AG04450 (cell line): ENCODE results near the gene ADH4. TPM values are rescaled to one million over a fixed set of nuclear protein-coding genes. Genes with fewer than 3 reads are reported as not detected.

Experiments
- CTCF ChIA-PET: fragments of 300-600, 350-600 bp; formaldehyde crosslinking; extraction: SDS; loops from one replicate; lab custom pipeline; 2022; ENCODE audit warnings: antibody characterized with exemption, inconsistent platforms; lab: Charles Lee
- POLR2A ChIA-PET: fragments of 350-600 bp; formaldehyde crosslinking; extraction: SDS; loops from one replicate; lab custom pipeline; 2021; ENCODE audit warnings: antibody characterized with exemption, inconsistent platforms; lab: Yijun Ruan, JAX
- DNase-seq: peaks from one replicate; pipeline ENCODE4 v3.0.0-alpha.2; 2011; ENCODE audit warnings: low read depth, low spot score
- H3K27ac ChIP-seq: one replicate; pipeline ENCODE4 v1.5.1; 2012; ENCODE audit warnings: low read depth, low read length, control low read depth
- H3K27me3 ChIP-seq: one replicate; pipeline ENCODE4 v1.6.0; 2012; ENCODE audit warnings: low read length; ENCODE audit not compliant: control insufficient read depth, insufficient read depth
- H3K4me3 ChIP-seq: 2 replicates; pipeline ENCODE4 v1.5.1; 2011; ENCODE audit warnings: mild to moderate bottlenecking, low read depth, low read length, control low read depth
- H3K9me3 ChIP-seq: 2 replicates; pipeline ENCODE4 v1.5.1; 2012; ENCODE audit warnings: low read length; ENCODE audit not compliant: control insufficient read depth, insufficient read depth
- polyA plus RNA-seq: library from polyadenylated mRNA; depleted of rRNA; stranded (reverse); fragments of >200 nt; gene quantifications from 2 replicates; pipeline ENCODE4 v1.2.3, GENCODE V29; 2011
- TF ChIP-seq, protein P1 (sequence below): IDR thresholded peaks from 2 replicates; pipeline ENCODE4 v1.5.1; 2011; ENCODE audit warnings: low read depth, low read length, control low read depth, inconsistent platforms

ADH4 gene
- polyA plus RNA-seq, 1 experiment: not detected

DNA sequence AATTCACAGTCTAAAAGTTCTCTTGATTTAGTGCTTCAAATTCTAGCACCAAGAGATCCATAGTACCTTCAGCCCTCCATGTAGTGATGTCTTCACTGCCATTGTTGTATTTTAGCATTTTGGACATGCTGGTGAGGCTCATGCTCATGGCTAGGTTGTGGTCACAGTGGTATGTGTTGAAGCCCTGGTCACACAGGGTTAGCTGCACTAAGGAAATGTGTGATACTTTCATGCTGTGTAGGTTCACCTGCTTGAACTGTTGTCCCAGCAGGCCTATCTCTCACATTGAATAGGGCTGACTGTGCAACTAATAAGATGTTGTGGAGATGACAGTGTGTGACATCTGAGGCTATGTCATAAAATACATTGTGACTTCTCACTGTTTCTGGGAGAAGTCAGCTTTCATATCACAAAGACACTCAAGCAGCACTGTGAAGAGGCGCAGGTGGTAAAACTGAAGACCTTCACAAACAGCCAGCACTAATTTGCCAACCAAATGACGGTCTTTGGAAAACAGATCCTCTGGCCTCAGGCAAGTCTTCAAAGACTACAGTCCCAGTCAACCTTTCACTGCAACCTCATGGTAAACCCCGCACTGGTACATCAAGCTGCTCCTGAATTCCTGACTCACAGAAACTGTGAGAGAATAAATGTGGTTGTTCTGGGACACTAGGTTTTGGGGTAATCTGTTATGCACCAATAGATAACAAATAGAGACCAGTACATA is 17.4 kb upstream of the ADH4 start:
- TF ChIP-seq, protein P1, sequence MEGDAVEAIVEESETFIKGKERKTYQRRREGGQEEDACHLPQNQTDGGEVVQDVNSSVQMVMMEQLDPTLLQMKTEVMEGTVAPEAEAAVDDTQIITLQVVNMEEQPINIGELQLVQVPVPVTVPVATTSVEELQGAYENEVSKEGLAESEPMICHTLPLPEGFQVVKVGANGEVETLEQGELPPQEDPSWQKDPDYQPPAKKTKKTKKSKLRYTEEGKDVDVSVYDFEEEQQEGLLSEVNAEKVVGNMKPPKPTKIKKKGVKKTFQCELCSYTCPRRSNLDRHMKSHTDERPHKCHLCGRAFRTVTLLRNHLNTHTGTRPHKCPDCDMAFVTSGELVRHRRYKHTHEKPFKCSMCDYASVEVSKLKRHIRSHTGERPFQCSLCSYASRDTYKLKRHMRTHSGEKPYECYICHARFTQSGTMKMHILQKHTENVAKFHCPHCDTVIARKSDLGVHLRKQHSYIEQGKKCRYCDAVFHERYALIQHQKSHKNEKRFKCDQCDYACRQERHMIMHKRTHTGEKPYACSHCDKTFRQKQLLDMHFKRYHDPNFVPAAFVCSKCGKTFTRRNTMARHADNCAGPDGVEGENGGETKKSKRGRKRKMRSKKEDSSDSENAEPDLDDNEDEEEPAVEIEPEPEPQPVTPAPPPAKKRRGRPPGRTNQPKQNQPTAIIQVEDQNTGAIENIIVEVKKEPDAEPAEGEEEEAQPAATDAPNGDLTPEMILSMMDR: no peak
- POLR2A ChIA-PET: no interaction called here
- Histone ChIP-seq H3K9me3 (no peaks in the 10 kb centered on the region), H3K4me3 (no peak overlapping the region), H3K27ac (no peak overlapping the region), H3K27me3 (no peaks in the 10 kb centered on the region)
- DNase-seq: no peak
- CTCF ChIA-PET: no interaction called here

DNA sequence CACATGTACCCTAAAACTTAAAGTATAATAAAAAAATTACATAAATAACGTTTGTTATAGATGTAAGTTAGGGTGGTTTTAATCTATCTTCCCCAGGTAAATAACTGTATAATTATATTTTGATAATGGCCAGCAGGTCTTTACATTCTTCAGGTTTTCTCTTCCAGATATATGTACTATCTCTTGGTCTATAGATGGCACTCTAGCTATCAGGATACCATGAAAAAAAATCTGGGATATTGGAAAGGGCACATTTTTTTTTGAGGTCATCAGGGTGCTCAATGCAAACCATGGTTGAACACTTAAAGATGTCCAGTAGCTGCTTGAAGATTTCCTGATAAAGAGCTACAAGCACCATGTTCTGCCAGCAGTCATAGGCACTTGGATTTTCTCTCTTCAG is 15.6 kb upstream of the ADH4 start:
- H3K27ac ChIP-seq: no peak overlapping the region
- no peak overlapping the region for H3K4me3 ChIP-seq
- no peak for DNase-seq
- ChIA-PET POLR2A (no interaction called here), CTCF (interaction anchor here (0.9 to 1.4 kb wide), 2 partner anchors 303 to 305 kb away, joined by 3 read pairs; no protein-coding TSS in a partner anchor)
- TF ChIP-seq, protein P1: 0 out of 2 replicates have a peak, but pooled peaks have one; percentile 8
- H3K27me3 ChIP-seq: no peaks in the 10 kb centered on the region
- H3K9me3 ChIP-seq: no peaks in the 10 kb centered on the region

DNA sequence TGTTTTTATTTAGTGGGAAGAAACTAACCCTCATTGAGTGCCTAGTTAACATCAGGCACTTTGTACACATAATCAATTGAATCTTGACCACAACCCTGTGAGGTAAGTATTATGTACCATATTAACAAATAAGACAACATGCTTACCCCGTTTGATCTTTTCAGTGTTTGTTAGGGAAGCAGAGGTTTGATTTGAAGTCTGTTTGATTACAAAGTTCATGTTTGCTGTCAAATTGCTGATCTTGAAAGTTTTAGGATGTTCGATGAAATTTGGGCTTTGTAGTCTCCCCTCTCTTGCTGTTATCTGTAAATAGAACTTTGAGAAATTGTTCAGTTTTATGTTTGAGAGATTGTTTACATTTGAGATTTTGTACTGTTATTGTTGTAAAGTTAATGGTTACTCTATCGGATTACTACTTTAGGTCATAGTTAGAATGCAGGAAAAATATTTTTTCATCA is 13.4 kb upstream of the ADH4 start:
- H3K4me3 ChIP-seq: no peak overlapping the region
- DNase-seq: no peak
- TF ChIP-seq, protein P1: no peak
- H3K27ac ChIP-seq: no peak overlapping the region
- ChIA-PET CTCF (interaction anchor here (0.9 to 1.5 kb wide), 2 partner anchors 248 to 306 kb away, joined by 5 read pairs; no protein-coding TSS in a partner anchor), POLR2A (no interaction called here)
- H3K9me3 ChIP-seq: no peaks in the 10 kb centered on the region
- H3K27me3 ChIP-seq: no peaks in the 10 kb centered on the region

GRCh38 chr4:99156992-99157391 is 12.9 kb upstream of the ADH4 start:
- Histone ChIP-seq H3K9me3 (no peaks in the 10 kb centered on the region), H3K27ac (no peak overlapping the region), H3K4me3 (no peak overlapping the region), H3K27me3 (no peaks in the 10 kb centered on the region)
- CTCF ChIA-PET: interaction anchor here (0.9 to 1.5 kb wide), 2 partner anchors 249 to 306 kb away, joined by 5 read pairs; no protein-coding TSS in a partner anchor
- TF ChIP-seq, protein P1: no peak
- no peak for DNase-seq
- POLR2A ChIA-PET: no interaction called here

- POLR2A ChIA-PET: no interaction called here
These were observed 10.7 kb upstream of the ADH4 start for GRCh38 chr4:99154658-99155342.

More at GRCh38 chr4:99154658-99155342, 10.7 kb upstream of the ADH4 start:
- Histone ChIP-seq H3K9me3 (no peaks in the 10 kb centered on the region), H3K4me3 (no peak overlapping the region), H3K27ac (no peak overlapping the region), H3K27me3 (no peaks in the 10 kb centered on the region)
- CTCF ChIA-PET: interaction anchor here (0.6 kb wide), 1 partner anchor 37 kb away, joined by 3 read pairs; no protein-coding TSS in a partner anchor
- TF ChIP-seq, protein P1: no peak
- no peak for DNase-seq
